UCSD-AML1 (cell line): Measurements from ENCODE around the gene CNTNAP2.

ENCODE experiments used
- DNase-seq: peaks from one replicate; lab custom pipeline; 2025; ENCODE audit not compliant: unreplicated experiment; lab: John Stamatoyannopoulos, UW

The CNTNAP2 gene

DNA sequence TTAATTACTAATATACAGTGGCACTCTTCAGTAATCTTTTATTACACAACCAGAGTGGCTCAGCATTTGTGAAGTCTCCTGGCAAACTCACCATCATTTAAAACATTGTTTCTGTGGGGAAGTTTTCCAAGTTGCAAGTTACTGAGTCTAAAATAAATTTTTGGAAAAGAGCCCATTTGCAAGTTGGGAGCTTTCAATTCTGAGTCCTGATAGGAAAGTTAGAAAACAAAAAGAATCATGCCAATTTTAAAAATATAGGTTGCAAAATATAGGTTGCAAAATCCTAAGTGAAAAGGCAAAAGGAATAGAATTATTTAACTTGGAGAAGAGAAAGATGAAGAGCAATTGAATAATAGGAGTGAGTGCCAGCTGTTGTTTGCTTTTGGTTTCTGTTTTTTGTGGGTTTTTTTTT is 2095.1 kb downstream of the CNTNAP2 start:
- no peak for DNase-seq

DNA sequence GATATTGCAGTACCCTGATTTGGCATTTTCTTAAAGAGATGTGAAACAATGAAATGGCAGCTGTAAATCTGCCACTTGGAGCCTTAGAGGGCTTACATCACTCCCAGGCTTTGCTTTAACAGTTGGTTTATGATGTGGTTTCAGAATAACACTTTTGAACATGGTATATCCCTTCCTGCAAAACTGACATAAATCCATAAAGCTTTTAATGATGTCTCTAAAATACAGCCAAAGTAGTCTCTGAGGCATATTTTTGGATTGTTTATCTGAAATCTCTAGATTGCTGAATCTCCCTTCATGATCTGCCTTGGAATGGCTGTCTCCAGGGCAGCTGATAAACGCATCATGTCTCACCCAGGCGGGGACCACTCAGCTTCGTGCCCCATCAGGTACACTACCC is 2096.1 kb downstream of the CNTNAP2 start:
- no peak for DNase-seq

- no peak for DNase-seq
These were observed 2097.5 kb downstream of the CNTNAP2 start for GRCh38 chr7:148214101-148214500.

GRCh38 chr7:148218603-148219002 is 2102.0 kb downstream of the CNTNAP2 start:
- no peak for DNase-seq

DNA sequence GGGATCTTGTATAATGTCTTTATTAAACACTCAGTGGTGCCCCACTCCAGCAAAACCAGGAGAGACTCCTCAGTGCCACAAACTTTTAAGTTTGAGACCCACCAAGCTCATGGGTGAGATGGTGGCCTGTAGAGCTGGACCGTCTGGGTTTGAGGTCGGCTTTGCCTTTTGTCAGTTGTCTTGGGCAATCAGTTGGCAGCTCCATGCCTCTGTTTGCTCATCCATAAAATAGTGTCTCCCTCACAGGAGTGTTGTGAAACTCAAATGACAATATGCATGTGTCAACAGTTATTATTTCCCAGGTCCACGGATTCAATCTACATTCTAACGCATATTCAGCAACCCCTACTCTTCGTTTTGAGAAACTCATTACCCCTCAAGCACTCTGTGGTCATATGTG is 2106.1 kb downstream of the CNTNAP2 start:
- no peak for DNase-seq

GRCh38 chr7:148223160-148223559 is 2106.6 kb downstream of the CNTNAP2 start:
- DNase-seq: no peak

GRCh38 chr7:148223738-148224137 is 2107.1 kb downstream of the CNTNAP2 start:
- DNase-seq: no peak

GRCh38 chr7:148230296-148230695 is 2113.7 kb downstream of the CNTNAP2 start:
- no peak for DNase-seq

GRCh38 chr7:148230883-148231282 is 2114.3 kb downstream of the CNTNAP2 start:
- no peak for DNase-seq

DNA sequence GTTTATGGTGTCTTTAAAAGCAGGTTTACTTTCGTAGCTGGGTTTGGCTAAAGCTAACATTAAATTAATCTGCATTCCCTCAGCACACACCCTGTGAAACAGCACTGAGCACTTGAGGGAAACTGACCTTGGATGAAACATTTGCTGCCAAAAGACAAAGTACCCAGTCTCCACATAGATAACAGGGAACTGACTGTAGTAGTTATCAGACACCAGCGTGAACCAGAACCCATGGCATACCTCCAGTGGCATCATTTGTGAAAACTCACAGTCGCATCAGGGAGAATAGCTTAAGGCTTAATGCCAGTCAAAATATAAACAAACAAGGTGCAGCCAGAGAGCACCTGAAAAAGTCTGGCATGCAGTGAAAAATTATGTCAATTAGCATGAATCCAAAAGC is 2116.2 kb downstream of the CNTNAP2 start:
- DNase-seq: no peak

- no peak for DNase-seq
These were observed 2118.1 kb downstream of the CNTNAP2 start for GRCh38 chr7:148234715-148235114.

GRCh38 chr7:148238761-148239325 is 2122.2 kb downstream of the CNTNAP2 start:
- DNase-seq: no peak

DNA sequence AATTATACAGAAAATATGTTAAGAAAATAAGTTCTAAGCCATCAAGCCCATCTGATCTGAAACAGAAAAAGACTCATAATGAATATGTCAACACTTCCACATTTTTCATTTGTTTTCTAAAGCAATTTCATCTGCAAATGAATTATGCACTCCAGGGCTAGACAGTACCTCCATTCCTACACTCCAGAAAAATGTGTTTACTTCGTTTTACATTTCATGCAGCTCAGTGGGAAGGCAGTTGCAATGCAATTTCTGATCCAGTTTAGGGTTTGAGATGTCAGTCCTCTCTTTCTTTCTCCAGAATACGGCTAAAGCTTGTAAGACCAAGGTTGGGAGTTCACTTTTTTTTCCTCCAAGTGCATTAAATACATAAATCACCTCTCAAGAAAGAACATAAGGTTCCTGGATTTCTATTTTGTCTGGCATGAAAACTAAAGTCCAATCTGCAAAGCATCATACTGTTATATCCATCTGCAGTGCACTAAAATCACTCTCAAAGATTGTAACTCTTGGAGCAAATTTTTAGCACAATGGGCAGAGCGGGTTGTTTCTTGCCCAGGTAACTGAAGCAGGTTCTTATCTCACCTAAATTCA is 2125.2 kb downstream of the CNTNAP2 start:
- DNase-seq: no peak

DNA sequence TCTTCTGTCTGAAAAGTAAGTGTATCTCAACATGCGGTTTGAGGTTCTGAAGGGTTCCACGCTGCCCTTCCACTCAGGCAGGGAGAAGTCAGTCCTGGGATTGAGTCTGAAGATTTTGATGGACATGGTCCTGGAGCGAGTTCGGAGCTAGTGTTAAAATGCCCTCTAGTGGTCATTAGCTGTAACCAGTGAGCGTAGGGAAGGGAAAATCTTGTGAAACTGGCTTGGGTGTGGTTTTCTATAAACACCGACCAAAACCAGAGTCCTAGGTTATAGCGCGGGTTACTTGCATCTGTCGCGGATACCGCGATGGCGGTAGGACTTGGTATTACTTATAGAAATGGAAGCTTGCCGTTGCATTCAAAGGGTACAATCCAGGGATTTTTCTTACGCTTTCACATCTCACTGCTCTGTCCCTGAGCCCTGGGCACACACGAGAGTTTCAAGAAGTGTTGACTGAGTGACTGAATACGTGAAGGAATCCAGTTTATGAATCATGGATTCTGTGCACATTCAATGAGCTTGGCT is 2125.8 kb downstream of the CNTNAP2 start:
- no peak for DNase-seq

DNA sequence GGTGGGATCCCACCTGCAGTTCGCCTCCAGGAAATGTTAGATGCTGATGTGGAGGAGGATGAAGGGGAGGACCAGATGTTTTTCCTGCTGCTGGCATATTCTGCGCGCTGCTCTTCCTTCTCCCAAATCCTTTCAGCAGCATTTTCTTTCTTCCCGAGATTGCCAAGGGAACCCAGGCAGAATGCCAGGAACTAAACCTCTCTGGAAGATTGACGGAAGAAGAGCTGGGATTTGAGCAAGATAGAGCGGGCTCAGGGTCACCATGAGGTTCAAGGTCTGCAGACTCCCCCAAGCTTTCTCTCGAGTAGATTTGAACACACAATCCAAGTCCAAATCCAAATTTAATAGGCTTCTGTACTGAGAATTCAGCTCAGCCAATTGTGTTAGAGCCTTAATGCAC is 2128.8 kb downstream of the CNTNAP2 start:
- DNase-seq: no peak

- no peak for DNase-seq
These were observed 2137.0 kb downstream of the CNTNAP2 start for GRCh38 chr7:148253629-148254028.

DNA sequence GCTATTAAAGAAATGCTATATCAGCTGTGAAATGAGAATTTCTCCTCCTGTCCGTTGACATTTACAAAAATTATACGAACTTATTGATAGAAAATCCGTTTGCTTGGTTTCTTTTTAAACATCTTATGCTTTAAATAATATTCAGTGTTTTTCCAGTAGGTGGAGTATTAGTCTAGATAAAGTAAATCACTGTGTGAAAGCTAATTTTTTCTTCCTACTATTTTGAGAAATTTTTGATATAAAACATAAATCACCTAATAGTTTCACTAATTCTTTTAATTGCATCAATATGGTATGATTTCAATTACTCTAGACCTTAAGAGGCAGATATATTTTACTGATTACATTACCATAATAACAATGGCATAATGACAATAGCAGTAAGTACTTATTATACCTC is 2138.7 kb downstream of the CNTNAP2 start:
- no peak for DNase-seq

DNA sequence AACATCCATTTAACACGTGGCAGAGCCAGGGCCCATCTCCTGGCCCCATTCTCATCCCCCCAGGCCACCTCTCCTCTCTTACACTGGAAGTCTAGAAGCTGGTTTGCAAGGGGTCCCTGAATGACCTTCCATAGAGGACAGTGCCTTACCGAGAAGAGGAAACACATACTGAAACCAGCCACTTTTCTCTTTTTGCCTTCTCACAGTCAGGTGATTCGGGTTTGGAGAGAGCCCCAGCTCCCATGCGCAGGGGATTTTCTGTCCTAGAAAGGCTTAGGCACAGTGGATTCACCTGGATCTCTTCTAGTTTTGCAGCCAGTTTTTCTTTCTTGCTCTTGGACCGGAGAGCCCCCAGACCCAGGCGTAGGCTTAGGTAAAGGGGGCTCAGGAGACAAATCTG is 2139.8 kb downstream of the CNTNAP2 start:
- no peak for DNase-seq

- DNase-seq: no peak
These were observed 2144.0 kb downstream of the CNTNAP2 start for GRCh38 chr7:148260599-148260998.

- DNase-seq: no peak
These were observed 2144.9 kb downstream of the CNTNAP2 start for GRCh38 chr7:148261523-148261922.

GRCh38 chr7:148261996-148262688 is 2145.5 kb downstream of the CNTNAP2 start:
- no peak for DNase-seq

DNA sequence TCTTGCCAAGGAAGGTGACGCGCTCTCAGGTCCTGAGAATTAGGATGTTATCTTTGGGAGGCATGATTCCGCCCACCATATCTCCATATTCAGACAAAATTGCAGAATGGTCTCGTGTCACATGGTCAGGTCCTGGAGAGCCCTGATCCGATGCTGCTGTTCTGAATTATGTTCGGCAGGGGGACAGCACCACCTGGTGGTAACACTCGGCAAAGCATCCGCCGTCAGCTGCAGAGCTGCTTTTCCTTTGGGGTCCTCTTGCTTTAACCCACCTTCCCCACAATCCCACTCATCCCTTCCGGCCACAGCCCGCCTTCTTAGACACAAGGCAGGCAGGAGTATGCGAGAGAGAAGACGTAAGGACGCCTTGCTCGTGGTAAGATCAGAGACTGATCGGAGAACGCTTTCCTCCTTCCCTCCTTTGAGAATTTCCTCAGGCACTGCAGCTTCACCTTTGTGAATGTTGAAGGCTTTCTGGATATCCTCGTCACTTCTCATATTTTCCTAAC is 2146.2 kb downstream of the CNTNAP2 start:
- DNase-seq: peak; percentile 29
